Skeletal muscle satellite cell (primary cell): Measurements from ENCODE around the gene P2RY4.
"Not testable (repeated sequence)": the region's sequence is repeated elsewhere in the genome, so short reads cannot be mapped to it uniquely, and the experiment has no call there.

ENCODE experiments used
- H3K27me3 ChIP-seq: 2 replicates; pipeline ENCODE4 v1.7.0; 2013; ENCODE audit warnings: low read length; ENCODE audit not compliant: control insufficient read depth, insufficient read depth
- H3K36me3 ChIP-seq: 2 replicates; pipeline ENCODE4 v1.7.0; 2013; ENCODE audit warnings: mild to moderate bottlenecking, control low read depth, low read length; ENCODE audit not compliant: insufficient read depth
- H3K4me1 ChIP-seq: 2 replicates; pipeline ENCODE4 v1.7.0; 2013; ENCODE audit warnings: low read length; ENCODE audit not compliant: control insufficient read depth, insufficient read depth
- H3K4me2 ChIP-seq: 2 replicates; pipeline ENCODE4 v1.7.0; 2013; ENCODE audit warnings: mild to moderate bottlenecking, low read length
- H3K4me3 ChIP-seq: 2 replicates; pipeline ENCODE4 v1.7.0; 2013; ENCODE audit warnings: low read length
- H3K9ac ChIP-seq: 2 replicates; pipeline ENCODE4 v1.7.0; 2013; ENCODE audit warnings: mild to moderate bottlenecking, low read depth, low read length, moderate library complexity
- H3K9me3 ChIP-seq: replicated peaks from 2 replicates; pipeline ENCODE4 v1.7.0; 2013; ENCODE audit warnings: mild to moderate bottlenecking, control low read depth, low read length

P2RY4 gene

DNA sequence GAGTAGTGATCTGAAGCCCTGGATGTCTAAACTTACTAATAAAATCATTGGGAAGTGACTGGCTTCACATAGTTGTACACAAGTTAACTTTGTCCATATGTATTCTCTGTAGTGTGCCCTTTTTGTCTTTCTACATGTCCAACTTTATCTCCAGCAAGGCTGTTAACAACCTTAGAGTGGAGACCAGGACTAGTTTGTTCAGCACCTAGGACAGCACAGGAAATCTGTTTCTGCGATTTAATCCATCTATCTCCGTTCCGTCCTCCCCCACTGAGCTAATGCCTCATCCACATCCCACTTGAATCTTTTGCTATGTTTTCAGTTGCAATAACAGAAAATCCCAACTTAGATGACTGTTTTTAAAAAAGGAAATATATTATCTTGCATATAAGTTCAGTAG lies 4.8 kb upstream of the P2RY4 start:
- Histone ChIP-seq H3K9ac (no peak overlapping the region), H3K27me3 (peaks cover 6% of the 10 kb centered on the region), H3K9me3 (no peaks in the 10 kb centered on the region), H3K36me3 (no peaks in the 10 kb centered on the region), H3K4me3 (no peak overlapping the region), H3K4me2 (no peak overlapping the region), H3K4me1 (no peaks in the 10 kb centered on the region)

DNA sequence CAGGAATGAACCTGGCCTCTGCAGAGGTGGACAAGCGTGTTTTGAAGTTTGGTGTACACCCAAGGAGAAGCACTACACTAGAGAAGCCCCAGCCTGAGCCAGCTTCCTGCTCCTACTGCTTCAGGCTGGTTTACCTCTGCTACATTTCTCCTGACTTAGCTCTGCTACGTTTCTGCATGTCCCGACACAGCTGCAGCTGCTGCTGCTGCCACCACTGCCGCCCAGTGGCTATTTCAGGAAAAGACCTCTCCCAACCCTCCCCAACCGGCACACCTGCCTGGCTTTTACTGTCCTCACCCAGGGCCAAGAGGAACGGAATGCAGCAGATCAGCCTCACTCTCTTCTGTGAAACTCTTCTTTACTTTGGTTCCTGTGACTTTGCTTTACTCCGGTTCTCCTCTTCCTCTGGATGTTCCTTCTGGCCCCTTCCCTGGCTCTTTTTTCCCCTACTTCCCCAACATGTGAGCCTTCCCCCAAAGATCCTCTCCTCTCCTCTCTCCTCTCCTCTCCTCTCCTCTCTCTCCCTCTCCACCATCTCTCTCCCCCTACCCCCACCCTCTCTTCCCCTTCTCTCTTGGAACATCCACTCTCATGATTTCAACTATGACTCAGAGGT lies 3.1 kb upstream of the P2RY4 start:
- Histone ChIP-seq H3K4me1 (no peaks in the 10 kb centered on the region), H3K9ac (no peak overlapping the region), H3K27me3 (peaks cover 6% of the 10 kb centered on the region), H3K4me2 (no peak overlapping the region), H3K36me3 (no peaks in the 10 kb centered on the region), H3K4me3 (no peak overlapping the region), H3K9me3 (no peaks in the 10 kb centered on the region)

DNA sequence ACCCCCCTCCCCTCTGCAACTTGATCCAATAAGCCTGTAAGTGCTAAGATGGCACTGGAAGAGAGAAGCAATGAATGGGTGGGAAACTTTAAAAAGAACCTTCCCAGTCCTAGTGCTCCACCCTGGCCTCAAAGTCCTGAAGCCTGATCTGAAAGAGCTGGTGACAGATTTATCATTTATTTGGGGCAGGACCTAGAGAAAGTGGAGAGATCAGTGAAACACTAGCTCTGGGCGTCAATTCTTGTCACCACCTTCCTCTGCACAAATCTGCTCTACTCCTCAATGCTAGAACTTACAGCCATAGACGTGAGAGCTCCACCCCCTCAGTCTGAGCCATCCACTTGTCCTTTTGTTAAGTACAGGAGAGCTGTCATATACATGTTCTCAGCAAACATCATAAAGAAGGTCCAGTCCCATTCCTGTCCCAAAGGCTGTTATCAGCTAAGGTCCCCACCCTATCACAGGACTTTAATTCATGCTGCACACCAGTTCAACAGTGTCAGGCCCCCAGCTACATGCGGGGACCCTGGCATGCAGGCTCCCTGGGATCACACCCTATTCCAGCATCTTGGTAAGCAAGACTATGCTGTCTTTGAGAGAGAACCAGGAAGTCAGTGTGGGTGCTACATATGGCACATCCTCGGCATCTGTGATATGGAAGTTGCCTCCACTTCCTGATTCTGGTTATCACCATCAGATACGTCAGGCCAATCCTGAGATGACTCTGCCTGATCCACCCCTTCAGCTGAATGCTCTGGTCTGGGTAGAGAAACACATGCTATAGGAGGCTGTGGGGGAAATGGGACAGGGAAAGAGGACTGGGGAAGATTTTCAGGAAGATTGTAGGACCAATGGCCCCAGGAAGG lies 2.3 kb downstream of the P2RY4 start:
- Histone ChIP-seq H3K9me3 (no peaks in the 10 kb centered on the region), H3K4me2 (no peak overlapping the region), H3K36me3 (no peaks in the 10 kb centered on the region), H3K4me1 (no peaks in the 10 kb centered on the region), H3K27me3 (peaks cover 3% of the 10 kb centered on the region), H3K9ac (no peak overlapping the region), H3K4me3 (no peak overlapping the region)

DNA sequence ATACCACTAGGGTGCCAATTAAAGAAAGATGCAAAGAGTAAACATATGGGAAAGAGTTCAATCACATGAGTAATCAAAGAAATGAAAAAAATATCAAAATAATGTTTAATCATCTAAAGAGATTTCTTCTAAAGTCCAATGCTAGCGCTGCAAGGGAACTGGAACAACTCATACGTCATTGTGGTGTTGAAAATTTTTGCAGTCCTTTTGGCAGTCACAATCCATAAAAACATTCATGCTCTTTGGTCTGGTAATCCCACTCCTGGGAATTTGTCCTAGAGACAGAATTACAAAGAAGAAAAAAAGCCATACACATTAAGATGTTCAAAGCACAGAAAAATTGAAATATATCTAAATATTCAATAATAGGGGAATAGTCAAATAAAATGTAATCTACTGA lies 4.6 kb downstream of the P2RY4 start:
- Histone ChIP-seq H3K9me3 (no peaks in the 10 kb centered on the region), H3K36me3 (no peaks in the 10 kb centered on the region), H3K27me3 (peaks cover 3% of the 10 kb centered on the region), H3K4me2 (no peak overlapping the region), H3K4me3 (no peak overlapping the region), H3K4me1 (no peaks in the 10 kb centered on the region), H3K9ac (no peak overlapping the region)

DNA sequence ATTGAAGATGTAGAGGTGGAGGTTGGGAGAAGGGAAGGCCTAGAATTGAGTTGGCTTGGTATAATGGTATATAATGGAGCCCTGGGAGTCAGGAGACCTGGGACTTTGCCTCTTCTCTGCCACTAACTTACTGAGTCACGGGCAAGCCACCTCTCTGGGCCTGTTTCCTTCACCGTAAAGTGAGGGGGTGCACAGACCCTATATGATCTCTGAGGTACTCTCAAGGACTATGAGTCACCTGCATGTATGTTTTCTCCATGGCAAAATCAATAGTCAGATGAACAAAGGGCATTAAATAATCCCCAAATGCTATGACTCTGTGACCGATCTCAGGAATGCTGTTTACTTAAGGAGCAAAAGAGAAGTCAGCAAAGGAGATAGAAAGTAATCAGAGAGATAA lies 5.1 kb downstream of the P2RY4 start:
- Histone ChIP-seq H3K9ac (no peak overlapping the region), H3K4me3 (no peak overlapping the region), H3K27me3 (peaks cover 3% of the 10 kb centered on the region), H3K4me1 (no peaks in the 10 kb centered on the region), H3K9me3 (no peaks in the 10 kb centered on the region), H3K36me3 (no peaks in the 10 kb centered on the region), H3K4me2 (no peak overlapping the region)

DNA sequence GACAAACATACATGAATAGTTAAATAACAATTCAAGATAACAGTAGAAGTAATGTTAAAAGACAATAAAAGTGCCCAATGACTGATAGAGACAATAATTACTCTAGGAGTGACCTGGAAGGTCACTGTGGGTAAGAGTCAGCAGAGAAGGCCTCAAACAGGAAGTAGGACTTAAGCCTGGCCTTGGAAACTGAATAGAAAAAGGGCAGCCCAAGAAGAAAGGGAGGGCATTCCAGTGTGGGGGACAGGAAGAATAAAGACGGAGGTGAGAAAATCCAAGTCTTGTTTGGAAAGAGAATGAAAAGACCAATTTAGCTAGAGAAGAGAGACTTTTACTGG lies 6.0 kb downstream of the P2RY4 start:
- Histone ChIP-seq H3K9me3 (no peaks in the 10 kb centered on the region), H3K4me1 (no peaks in the 10 kb centered on the region), H3K4me3 (no peak overlapping the region), H3K27me3 (peaks cover 3% of the 10 kb centered on the region), H3K36me3 (no peaks in the 10 kb centered on the region), H3K9ac (no peak overlapping the region), H3K4me2 (no peak overlapping the region)

DNA sequence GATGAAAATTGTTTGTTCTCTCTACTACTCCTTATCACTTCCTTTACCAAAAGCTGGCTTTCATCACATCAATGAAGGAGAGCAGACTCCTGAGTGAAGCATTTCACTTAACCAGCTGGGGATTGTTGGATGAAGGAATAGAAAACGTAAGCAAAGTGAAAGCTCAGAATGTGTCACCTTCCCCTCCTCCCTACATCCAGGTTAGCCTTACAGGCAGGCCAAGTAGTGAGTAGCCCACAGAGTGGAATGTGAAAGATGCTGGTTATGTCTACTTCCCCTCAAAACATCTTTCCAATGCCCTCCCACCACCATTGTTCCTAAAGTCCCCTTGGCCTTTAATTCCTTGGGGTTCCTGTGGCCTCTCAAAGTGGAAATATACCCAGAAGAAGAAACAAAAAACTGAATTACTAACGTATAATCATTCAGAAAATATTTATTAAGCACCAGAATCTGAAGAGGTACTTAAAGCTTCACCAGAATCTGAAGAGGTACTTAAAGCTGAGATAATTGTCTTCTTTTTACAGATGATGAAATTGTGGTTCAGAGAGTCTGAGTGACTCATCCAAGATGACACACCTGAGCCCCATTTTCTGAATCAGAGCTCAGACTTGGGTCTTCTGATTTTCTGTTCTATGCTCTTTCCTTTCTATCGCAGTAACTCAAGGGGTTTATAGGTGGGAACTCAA lies 6.5 kb downstream of the P2RY4 start:
- peaks cover 3% of the 10 kb centered on the region for H3K27me3 ChIP-seq
- no peak overlapping the region for H3K4me2 ChIP-seq
- H3K4me1 ChIP-seq = no peaks in the 10 kb centered on the region
- no peaks in the 10 kb centered on the region for H3K9me3 ChIP-seq
- no peaks in the 10 kb centered on the region for H3K36me3 ChIP-seq
- H3K4me3 ChIP-seq = no peak overlapping the region
- H3K9ac ChIP-seq = no peak overlapping the region

DNA sequence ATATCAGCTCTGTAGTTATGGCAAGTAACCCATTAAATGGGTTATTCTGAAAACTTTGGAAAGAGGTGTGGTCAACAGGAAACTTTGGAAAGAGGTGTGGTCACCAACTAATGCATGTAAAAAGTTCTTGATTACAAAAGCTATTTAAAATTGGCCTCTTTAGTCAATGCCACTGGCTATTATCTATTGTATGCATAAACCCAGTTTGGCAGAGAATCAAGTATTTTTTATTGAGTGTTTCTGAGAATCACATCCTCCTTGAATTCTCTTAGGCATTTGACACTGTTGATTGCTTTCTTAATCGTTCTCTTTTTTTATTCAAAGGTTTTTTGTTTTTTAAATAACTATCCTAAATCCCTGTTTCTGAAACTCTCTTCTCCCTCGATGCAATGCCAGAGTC lies 7.5 kb downstream of the P2RY4 start:
- peaks cover 3% of the 10 kb centered on the region for H3K27me3 ChIP-seq
- no peaks in the 10 kb centered on the region for H3K9me3 ChIP-seq
- H3K36me3 ChIP-seq = no peaks in the 10 kb centered on the region
- no peaks in the 10 kb centered on the region for H3K4me1 ChIP-seq
- H3K9ac ChIP-seq = no peak overlapping the region
- no peak overlapping the region for H3K4me2 ChIP-seq
- no peak overlapping the region for H3K4me3 ChIP-seq

DNA sequence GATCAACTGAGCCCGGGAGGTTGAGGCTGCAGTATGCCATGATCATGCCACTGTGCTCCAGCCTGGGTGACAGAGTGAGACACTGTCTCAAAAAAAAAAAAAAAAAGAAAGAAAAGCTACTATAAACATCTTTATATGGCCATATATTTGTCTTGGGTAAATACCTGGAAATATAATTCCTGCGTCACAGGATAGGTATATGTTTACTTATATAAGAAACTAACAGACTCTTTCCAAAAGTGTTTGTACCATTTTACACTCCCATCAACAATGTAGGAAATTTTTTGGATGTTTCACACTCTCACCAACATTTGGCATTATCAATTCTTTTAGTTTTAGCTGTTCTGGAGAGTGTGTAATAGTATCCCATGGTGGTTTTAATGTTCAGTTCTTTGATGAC lies 12.8 kb downstream of the P2RY4 start:
- H3K9ac ChIP-seq = no peak overlapping the region

DNA sequence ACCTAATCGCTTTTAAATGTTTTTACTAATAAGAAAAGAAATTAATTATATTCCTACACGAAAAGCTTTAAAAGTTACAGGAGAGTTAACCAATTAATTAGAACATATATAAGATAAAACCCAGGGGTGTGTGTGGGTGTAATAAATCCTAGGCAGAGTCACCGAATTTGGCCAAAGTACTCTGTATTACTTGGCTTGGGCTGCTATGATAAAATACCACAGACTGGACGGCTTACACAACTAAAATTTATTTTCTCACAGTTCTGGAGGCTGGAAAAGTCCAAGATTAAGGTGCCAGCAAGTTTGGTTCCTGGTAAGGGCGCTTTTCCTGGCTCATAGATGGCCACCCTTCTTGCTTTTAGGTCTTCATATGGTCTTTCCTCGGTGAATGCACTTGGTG lies 15.1 kb downstream of the P2RY4 start:
- Histone ChIP-seq H3K4me3 (no peak overlapping the region), H3K36me3 (no peaks in the 10 kb centered on the region), H3K4me2 (no peak overlapping the region), H3K9me3 (no peaks in the 10 kb centered on the region), H3K9ac (no peak overlapping the region), H3K4me1 (no peaks in the 10 kb centered on the region), H3K27me3 (peaks cover 3% of the 10 kb centered on the region)

More for the DNA sequence above, 12.8 kb downstream of the P2RY4 start:
- no peaks in the 10 kb centered on the region for H3K9me3 ChIP-seq
- no peak overlapping the region for H3K4me3 ChIP-seq
- no peaks in the 10 kb centered on the region for H3K36me3 ChIP-seq
- no peaks in the 10 kb centered on the region for H3K4me1 ChIP-seq
- peaks cover 3% of the 10 kb centered on the region for H3K27me3 ChIP-seq
- no peak overlapping the region for H3K4me2 ChIP-seq

DNA sequence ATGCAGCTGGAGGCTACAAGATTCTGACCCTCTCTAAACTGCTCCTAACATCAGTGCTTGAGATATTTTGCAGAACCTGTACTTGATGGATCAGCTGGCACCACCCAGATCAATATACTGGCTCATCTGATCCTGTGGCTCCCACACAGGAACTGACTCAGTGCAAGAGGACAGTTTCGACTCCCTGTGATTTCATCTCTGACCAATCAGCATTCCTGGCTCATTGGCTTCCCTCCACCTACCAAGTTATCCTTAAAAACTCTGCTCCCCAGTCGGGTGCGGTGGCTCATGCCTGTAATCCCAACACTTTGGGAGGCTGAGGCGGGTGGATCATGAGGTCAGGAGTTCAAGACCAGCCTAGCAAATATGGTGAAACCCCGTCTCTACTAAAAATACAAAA lies 16.4 kb downstream of the P2RY4 start:
- H3K36me3 ChIP-seq, H3K4me2 ChIP-seq, H3K9me3 ChIP-seq, H3K9ac ChIP-seq, H3K4me1 ChIP-seq, H3K4me3 ChIP-seq, H3K27me3 ChIP-seq: not testable (repeated sequence)
